DMS114 treated with DMSO at 0.1 percent for 48 hours (cell line): Measurements from ENCODE around the gene APPL2.

ENCODE experiments used
- DNase-seq: peaks from one replicate; lab custom pipeline; 2025; ENCODE audit not compliant: unreplicated experiment; lab: John Stamatoyannopoulos, UW

APPL2 gene, protein sequence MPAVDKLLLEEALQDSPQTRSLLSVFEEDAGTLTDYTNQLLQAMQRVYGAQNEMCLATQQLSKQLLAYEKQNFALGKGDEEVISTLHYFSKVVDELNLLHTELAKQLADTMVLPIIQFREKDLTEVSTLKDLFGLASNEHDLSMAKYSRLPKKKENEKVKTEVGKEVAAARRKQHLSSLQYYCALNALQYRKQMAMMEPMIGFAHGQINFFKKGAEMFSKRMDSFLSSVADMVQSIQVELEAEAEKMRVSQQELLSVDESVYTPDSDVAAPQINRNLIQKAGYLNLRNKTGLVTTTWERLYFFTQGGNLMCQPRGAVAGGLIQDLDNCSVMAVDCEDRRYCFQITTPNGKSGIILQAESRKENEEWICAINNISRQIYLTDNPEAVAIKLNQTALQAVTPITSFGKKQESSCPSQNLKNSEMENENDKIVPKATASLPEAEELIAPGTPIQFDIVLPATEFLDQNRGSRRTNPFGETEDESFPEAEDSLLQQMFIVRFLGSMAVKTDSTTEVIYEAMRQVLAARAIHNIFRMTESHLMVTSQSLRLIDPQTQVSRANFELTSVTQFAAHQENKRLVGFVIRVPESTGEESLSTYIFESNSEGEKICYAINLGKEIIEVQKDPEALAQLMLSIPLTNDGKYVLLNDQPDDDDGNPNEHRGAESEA

DNA sequence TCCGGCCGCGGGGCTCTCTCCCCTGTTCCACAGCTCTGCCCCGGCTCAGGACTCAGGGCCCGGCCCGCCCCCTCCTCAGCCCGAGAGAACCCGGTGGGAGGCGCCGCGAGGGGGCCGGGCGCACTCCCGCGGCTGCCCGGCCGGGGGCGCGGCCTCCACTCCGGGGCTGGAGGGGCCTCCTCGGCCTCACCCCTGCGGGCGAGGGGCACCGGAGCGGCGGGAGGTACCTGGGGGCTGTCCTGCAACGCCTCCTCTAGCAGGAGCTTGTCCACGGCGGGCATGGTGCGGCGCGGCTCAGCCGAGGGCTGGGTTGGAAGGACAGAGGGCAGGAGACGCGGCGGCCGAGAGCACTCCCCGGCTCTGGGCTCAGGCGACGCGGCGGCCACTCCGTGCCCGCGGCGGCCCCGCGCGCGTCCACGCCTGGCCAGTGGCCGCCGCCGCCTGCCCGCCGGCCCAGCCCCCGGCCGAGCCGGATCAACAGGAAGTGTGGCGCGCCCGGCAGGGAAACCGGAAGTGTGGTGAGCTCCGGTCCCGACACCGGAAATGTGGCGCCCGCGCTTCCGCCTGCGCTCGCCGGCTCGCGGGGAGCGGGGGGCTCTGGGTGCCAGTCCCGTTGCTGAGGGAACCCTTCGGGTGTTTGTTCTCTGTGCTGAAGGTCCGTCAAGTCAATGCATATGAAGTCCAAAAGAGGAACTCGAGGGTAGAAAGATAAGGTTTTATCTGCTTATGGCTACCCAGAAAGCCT, at the start of gene APPL2:
TSS of gene APPL2 (minus strand) at position 443 of the 745 bp plus-strand sequence. CDS start at position 281, 162 bp downstream.
- peak; percentile 81 for DNase-seq

GRCh38 chr12:105285378-105285777, 49.4 kb upstream of the APPL2 start:
- no peak for DNase-seq

DNA sequence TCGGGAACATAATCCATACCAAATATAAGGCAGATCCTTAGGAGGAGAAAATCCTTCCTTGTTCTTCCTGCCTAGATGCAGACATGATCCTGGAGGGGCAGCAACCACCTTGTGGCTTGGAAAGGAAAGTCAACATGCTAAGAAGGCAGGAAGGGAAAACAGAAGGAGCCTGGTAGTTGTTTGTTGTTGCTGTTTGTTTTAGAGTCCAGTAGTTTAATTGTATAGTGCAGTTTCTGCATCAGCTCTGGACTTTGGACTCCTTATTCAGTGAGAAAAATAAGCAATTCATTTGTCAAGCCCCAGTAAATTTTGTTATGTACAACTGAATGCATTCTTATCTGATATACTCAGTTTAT, 45.7 kb upstream of the APPL2 start:
- no peak for DNase-seq

DNA sequence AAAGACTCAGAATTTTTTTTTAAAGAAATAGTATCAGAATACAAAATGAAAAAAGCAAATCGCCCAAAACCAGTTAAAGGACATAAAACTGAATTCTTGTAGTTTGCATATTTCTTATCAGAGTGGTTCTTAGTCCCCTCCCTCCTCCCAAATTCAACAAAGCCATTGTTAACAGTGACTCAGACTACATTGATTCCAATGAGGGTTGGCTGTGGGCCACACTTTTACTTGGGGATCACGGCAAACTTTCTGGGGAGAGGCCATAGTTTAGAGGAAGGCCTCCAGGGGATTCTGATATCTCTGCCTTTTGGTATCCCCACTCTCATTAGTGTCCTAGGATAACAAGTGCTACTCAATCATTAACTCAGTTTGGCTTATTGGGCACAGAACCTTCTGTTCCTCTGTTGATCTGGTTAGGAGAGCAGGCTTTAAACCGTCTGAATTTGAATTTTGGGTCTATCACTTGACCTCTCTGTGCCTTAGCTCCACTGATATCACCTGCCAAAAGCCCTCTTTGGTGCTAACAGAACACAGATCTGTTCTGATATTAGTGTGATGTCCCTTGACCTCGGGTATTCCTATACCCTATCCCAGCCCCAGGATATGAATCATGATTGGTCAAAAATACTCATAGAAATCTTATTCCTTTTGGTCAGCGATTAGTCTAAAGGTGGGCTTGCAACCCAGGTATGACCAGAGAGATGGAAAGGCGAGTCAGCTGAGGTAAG, 45.2 kb upstream of the APPL2 start:
- DNase-seq, result no peak

DNA sequence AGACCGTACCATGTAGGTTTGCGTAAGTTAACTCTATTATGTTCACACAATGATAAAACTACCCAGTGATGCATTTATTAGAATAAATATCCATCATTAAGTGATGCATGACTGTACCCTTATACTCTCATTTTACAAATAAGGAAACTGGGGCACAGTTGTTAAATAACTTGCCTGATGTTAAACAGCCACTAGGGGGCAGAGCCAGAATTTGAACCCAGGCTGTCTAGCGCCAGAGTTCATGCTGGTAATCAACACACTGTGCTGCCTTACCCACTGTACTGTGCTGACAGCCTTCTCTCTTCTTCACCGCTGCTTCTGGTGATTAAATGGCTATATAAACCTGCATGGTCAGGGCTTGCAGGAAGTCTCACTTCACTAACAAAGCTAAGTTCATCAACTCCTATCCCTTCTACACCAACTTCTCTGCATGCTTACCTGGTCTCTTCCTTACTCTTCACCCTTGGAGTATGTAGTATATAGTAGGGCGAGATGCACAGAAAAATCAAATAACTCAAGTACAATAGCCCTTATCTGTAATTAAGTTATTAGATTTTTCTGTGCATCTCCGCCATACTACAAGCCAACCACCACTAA, 43.6 kb upstream of the APPL2 start:
- no peak for DNase-seq

DNA sequence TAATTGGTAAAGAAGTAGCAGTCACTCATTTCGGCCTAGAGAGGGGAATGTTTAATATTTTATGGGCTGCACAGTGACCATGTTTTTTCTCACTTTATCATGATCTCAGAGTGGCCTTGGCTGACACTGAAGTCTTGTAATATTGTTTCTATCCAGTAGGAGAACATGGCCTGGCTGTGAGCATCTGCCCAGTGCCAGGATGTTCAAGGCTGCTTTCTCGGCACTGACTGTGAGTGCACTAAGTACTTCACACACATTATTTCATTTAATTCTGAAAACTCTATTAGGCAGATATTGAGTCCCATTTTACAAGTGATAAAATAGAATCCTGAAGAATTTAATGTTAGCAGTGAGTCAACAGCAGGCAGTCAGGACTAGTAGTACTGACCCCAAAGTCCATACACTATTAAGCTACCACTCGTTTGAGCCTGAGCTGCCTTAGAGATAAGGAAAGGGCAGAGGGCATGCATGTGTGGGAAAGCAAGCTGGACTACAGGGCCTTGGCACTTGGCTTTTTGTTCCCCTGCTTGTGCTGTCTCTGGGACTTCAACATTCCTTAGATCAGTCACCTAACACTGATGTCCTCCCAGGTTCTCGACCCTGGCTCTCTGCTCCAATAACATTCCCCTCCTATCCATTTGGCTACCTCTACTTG, 42.2 kb upstream of the APPL2 start:
- DNase-seq, result no peak

DNA sequence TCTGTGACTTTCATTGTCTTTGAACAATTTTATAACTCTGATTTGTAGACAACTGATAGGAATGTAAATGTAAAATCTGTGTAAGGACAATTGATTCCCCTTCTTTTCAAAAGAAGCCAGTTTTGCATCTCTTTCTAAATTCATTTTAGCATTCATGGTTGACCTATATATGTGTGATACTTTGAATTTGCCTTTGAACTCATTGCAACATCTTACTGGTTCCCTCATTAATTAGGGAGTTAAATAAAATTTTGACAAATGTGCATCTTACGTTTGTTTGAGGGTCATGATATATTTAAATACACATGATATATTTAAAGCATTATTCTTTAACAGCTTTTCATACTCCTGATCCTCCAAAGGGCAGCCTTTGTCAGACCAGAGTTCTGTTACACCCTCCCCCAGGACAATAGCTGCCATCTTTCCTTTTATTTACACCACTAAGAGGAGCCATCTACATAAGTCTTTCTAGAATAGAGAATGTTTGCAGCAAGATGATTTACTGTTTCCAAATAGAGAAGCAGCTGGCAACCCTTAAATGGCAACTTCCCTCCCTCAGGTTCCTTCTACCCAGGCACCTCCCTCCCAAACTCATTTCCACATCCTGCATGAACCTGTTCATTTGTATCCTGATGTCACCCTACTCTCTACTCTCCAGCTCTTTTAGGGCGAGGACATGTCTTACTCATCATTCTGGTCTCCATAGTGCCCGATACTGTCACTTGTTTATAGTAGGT, 40.2 kb upstream of the APPL2 start:
- DNase-seq, result no peak

DNA sequence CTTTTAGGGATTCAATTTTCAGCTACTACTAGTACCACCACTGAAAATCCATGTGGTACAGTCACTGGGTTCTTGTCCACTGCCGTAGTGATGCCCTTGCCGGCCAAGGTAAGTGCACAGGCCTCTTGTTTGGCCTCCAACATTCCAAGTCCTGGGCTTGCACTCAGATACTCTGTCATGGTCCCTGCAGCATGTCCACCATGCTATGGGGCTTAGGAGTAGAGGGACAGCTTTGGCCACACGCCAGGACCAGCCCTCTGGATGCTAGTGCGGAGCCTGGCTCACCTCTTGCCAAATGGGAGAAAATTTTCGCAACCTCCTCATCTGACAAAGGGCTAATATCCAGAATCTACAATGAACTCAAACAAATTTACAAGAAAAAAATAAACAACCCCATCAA, 38.6 kb upstream of the APPL2 start:
- no peak for DNase-seq

GRCh38 chr12:105273601-105274000, 37.6 kb upstream of the APPL2 start:
- DNase-seq, result no peak

DNA sequence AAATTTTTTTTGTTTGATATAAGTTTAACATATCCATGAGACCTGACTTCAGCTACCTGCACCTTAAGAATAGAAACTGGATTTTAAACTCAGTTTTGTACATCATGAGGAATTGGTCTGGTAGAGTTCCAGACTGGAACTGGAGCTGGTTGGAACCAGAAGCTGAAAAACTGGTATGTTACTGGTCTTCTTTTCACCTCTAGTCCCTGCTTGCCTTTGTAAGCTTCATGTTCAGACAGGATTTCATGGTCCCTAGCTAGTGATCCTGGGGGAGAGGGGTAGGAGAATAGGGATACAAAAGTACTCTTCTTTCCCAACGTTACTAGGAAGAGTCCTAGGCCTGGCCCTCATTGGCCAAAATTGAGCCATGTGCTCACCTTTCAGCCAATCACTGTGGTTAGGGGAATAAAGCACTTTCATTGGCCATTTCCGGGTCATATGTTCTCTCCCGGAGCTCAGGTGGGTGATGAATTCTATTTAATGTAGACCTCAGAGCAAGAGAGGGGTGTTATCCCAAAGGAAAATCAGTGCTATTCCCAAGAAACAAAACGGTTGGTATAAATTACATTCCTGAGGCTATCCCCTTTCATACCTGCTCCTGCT, 36.9 kb upstream of the APPL2 start:
- no peak for DNase-seq

DNA sequence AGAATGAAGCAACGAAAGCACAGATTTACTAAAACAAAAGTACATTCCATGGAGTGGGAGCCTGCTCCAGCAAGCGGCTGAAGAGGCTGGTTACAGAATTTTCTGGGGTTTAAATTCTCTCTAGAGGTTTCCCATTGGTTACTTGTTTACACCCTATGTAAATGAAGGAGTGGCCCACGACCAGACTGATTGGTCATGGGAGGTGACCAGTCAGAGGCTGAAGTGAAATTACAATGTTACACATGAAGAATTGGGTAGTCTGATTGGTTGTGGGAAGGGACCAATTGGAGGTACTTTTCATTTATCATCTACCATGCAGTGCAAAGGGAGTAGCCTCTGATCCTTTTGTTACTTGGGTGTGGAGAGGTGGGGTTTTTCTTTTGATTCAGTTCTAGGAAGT, 36.2 kb upstream of the APPL2 start:
- no peak for DNase-seq

GRCh38 chr12:105271364-105271763, 35.4 kb upstream of the APPL2 start:
- no peak for DNase-seq

GRCh38 chr12:105270671-105271255, 34.8 kb upstream of the APPL2 start:
- no peak for DNase-seq

- DNase-seq, result no peak
Measured at GRCh38 chr12:105267711-105268110, 31.7 kb upstream of the APPL2 start.

DNA sequence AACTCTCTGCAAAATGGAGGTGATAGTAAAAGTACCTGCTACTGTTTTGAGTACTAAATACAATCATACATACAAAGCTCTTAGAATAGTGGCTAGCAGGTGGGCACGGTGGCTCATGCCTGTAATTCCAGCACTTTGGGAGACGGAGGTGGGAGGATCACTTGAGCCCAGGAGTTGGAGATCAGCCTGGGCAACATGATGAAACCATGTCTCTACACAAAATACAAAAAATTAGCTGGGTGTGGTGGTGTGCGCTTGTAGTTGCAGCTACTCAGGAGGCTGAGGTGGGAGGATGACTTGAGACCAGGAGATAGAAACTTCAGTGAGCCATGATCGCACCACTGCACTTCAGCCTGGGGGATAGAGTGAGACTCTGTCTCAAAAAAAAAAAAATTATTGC, 28.8 kb upstream of the APPL2 start:
- DNase-seq, result no peak

- DNase-seq, result no peak
Measured at GRCh38 chr12:105262461-105263184, 26.6 kb upstream of the APPL2 start.

DNA sequence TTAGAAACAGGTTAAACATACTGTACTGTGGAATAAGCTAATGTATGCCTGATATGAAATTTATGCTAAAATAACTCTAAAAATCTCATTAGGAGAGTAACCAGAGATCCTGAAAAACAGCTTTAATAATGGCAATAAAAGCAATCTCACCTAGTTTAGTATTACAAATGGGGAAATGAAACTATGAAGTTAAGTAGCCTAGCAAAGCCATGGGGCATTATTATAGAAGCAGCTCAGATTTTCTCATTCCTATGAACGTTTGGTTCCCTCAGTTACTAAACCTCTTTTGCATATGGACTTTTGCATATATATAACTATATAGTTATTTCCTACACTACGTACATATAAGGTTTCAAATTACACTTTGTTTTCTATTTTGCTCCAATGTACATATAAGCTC, 25.0 kb upstream of the APPL2 start:
- no peak for DNase-seq

DNA sequence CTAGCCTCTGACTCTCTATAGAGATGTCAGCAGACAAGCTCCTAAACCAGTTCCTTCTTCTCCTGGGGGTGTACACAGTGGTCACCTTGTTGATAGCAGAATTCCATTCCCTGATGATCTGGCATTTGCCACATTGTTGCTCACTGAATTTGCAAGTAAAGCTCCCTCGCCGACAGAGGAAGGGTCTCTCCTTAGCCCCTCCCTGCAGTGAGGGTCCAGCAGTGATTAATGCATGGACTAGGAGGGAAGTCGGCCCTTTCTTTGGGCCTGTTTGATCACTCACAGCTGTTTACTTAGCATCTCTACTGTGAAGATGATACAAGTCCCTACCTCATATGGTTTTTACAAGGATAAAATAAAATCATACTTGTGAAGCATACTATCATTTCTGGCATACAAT, 23.3 kb upstream of the APPL2 start:
- DNase-seq, result no peak
